ENCODE results near the gene ANKLE1. TPM values are rescaled to one million over a fixed set of nuclear protein-coding genes. Genes with fewer than 3 reads are reported as not detected.

The ANKLE1 gene
- total RNA-seq, 1 experiment from 2014 or later, result 0.16 TPM

- ChIA-PET POLR2A (interaction anchor here (1.0 to 1.7 kb wide), 3 partner anchors 11 to 148 kb away, joined by 3 to 16 read pairs (median 7); partner anchors contain the start of gene BABAM1), CTCF (interaction anchor here (0.5 to 1.5 kb wide), 4 partner anchors 23 to 332 kb away, joined by 3 to 4 read pairs (median 3); no protein-coding TSS in a partner anchor)
- intact Hi-C loops (cut with micrococcal nuclease), result no loop called here
- H3K36me3 Mint-ChIP-seq (ENCODE audit: insufficient read depth, unreplicated experiment), result peaks cover 8% of the 10 kb centered on the region
- DNase-seq (ENCODE audit: unreplicated experiment), result no peak
- H3K9me3 Mint-ChIP-seq (ENCODE audit: unreplicated experiment), result no peaks in the 10 kb centered on the region
- H3K4me1 Mint-ChIP-seq (ENCODE audit: insufficient read depth, unreplicated experiment), result peaks cover 17% of the 10 kb centered on the region
- no peak overlapping the region for H3K4me3 Mint-ChIP-seq (ENCODE audit: unreplicated experiment)
- H3K27ac Mint-ChIP-seq (ENCODE audit: low read depth, unreplicated experiment), result no peak overlapping the region
- no TSS peak for BruUV-seq (replicated peaks)
- TF ChIP-seq CTCF (IDR thresholded peaks at IDR 0.05; ENCODE audit: unreplicated experiment), result no peak
- H3K27me3 Mint-ChIP-seq (ENCODE audit: insufficient read depth, unreplicated experiment), result no peaks in the 10 kb centered on the region
Observed at GRCh38 chr19:17256130-17256529, 25.6 kb upstream of the ANKLE1 start.

- no peak for DNase-seq (ENCODE audit: unreplicated experiment)
- H3K4me1 Mint-ChIP-seq (ENCODE audit: insufficient read depth, unreplicated experiment), result peaks cover 17% of the 10 kb centered on the region
- ChIA-PET CTCF (interaction anchor here (0.6 to 5.7 kb wide), 6 partner anchors 9 to 195 kb away, joined by 3 to 56 read pairs (median 6); partner anchors contain the start of gene ANKLE1), POLR2A (interaction anchor here (0.6 to 1.6 kb wide), 6 partner anchors 10 to 673 kb away, joined by 3 to 5 read pairs (median 4); partner anchors contain the start of gene CCDC124)
- no peak overlapping the region for H3K27ac Mint-ChIP-seq (ENCODE audit: low read depth, unreplicated experiment)
- no TSS peak for BruUV-seq (replicated peaks)
- no peaks in the 10 kb centered on the region for H3K27me3 Mint-ChIP-seq (ENCODE audit: insufficient read depth, unreplicated experiment)
- peaks cover 8% of the 10 kb centered on the region for H3K36me3 Mint-ChIP-seq (ENCODE audit: insufficient read depth, unreplicated experiment)
- intact Hi-C loops (cut with micrococcal nuclease), result no loop called here
- H3K9me3 Mint-ChIP-seq (ENCODE audit: unreplicated experiment), result no peaks in the 10 kb centered on the region
- H3K4me3 Mint-ChIP-seq (ENCODE audit: unreplicated experiment), result no peak overlapping the region
- TF ChIP-seq CTCF (IDR thresholded peaks at IDR 0.05; ENCODE audit: unreplicated experiment), result no peak
Observed at GRCh38 chr19:17259118-17259780, 22.5 kb upstream of the ANKLE1 start.

GRCh38 chr19:17259934-17260333 lies 21.8 kb upstream of the ANKLE1 start:
- Mint-ChIP-seq H3K27ac (ENCODE audit: low read depth, unreplicated experiment) (no peak overlapping the region), H3K9me3 (ENCODE audit: unreplicated experiment) (no peaks in the 10 kb centered on the region), H3K4me3 (ENCODE audit: unreplicated experiment) (no peak overlapping the region), H3K36me3 (ENCODE audit: insufficient read depth, unreplicated experiment) (peaks cover 1% of the 10 kb centered on the region), H3K27me3 (ENCODE audit: insufficient read depth, unreplicated experiment) (no peaks in the 10 kb centered on the region), H3K4me1 (ENCODE audit: insufficient read depth, unreplicated experiment) (peaks cover 12% of the 10 kb centered on the region)
- CTCF ChIA-PET, result interaction anchor here (0.6 to 5.7 kb wide), 15 partner anchors 10 to 930 kb away, joined by 3 to 56 read pairs (median 3); partner anchors contain the start of gene ANKLE1
- BruUV-seq (replicated peaks), result no TSS peak
- TF ChIP-seq CTCF (IDR thresholded peaks at IDR 0.05; ENCODE audit: unreplicated experiment), result no peak
- no peak for DNase-seq (ENCODE audit: unreplicated experiment)
- POLR2A ChIA-PET, result interaction anchor here (0.6 to 1.6 kb wide), 6 partner anchors 11 to 673 kb away, joined by 3 to 5 read pairs (median 3); partner anchors contain the start of genes ABHD8 and CCDC124
- intact Hi-C loops (cut with micrococcal nuclease), result no loop called here

- Mint-ChIP-seq H3K36me3 (ENCODE audit: insufficient read depth, unreplicated experiment) (no peaks in the 10 kb centered on the region), H3K4me3 (ENCODE audit: unreplicated experiment) (no peak overlapping the region), H3K4me1 (ENCODE audit: insufficient read depth, unreplicated experiment) (peaks cover 6% of the 10 kb centered on the region), H3K9me3 (ENCODE audit: unreplicated experiment) (no peaks in the 10 kb centered on the region), H3K27me3 (ENCODE audit: insufficient read depth, unreplicated experiment) (no peaks in the 10 kb centered on the region), H3K27ac (ENCODE audit: low read depth, unreplicated experiment) (no peak overlapping the region)
- POLR2A ChIA-PET, result interaction anchor here (0.7 to 1.6 kb wide), 5 partner anchors 11 to 184 kb away, joined by 3 to 5 read pairs (median 3); partner anchors contain the start of gene ABHD8
- peak; percentile 91 for TF ChIP-seq CTCF (IDR thresholded peaks at IDR 0.05; ENCODE audit: unreplicated experiment)
- intact Hi-C loops (cut with micrococcal nuclease), result no loop called here
- no TSS peak for BruUV-seq (replicated peaks)
- CTCF ChIA-PET, result interaction anchor here (0.6 to 5.7 kb wide), 15 partner anchors 11 to 931 kb away, joined by 3 to 56 read pairs (median 3); partner anchors contain the start of gene ANKLE1
- peak; percentile 93 for DNase-seq (ENCODE audit: unreplicated experiment)
Observed at GRCh38 chr19:17260842-17261325, 20.8 kb upstream of the ANKLE1 start.

Measured in MCF 10A (cell line).